GM18951 (cell line): ENCODE results near the gene AEN.

Source experiments
- POLR2A ChIP-seq: IDR thresholded peaks from 4 replicates; pipeline ENCODE4 v1.6.1; 2011; ENCODE audit warnings: mild to moderate bottlenecking; ENCODE audit not compliant: insufficient read length, insufficient read depth; ENCODE audit errors: extremely low read depth
- in situ Hi-C: fragments of 300-500 bp; cut with MboI; formaldehyde crosslinking; loops from one replicate; pipeline ENCODE4 v1.12.0; 2022; ENCODE audit warnings: low sequenced_read_pairs, mixed read lengths, inconsistent platforms; ENCODE audit not compliant: unreplicated experiment

AEN gene, protein sequence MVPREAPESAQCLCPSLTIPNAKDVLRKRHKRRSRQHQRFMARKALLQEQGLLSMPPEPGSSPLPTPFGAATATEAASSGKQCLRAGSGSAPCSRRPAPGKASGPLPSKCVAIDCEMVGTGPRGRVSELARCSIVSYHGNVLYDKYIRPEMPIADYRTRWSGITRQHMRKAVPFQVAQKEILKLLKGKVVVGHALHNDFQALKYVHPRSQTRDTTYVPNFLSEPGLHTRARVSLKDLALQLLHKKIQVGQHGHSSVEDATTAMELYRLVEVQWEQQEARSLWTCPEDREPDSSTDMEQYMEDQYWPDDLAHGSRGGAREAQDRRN

DNA sequence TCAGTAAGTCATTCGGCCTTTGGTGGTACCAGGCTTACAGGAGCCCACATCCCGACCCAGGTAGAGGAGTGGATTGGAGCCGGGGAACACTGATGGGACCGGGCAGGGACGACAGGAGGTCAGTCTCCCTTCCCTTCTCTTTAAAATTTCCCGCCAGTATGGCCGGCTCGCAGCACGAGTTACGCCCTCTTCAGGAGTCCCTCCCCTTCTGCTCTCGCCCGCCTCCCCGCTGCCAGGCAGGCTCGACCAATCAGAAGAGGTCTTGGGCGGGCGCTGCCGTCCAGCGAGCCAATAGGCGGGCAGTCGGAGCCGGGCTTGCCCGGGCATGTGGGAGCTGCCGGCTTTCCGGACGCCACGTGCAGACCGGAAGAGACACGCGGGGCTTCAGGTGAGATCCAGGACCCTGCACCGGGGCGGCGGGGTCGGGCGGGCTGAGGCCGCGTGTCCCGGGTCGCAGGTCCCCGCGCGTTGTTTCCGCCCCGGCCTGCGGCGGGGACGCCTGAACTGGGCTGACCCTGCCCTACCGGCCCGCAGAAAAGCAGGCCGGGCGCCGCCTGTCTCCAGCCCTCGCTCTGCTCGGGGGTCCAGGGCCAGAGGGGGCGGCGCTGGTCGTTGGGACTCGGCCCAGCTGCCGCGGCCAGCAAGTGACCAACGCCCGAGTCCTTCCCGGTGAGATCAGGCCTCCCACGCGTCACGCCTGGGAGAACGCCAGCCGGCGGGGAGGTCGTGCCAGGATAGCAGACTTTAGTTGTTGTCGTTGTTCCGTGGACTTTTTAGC is at the start of gene AEN:
AEN (plus strand) TSS at position 346 of the 778 bp plus-strand sequence. CDS start 4,870 bp downstream, outside the sequence.
- in situ Hi-C loops: no loop called here
- peak; percentile 83 for TF ChIP-seq POLR2A

GRCh38 chr15:88571852-88572259 is 49.3 kb upstream of the AEN start:
- in situ Hi-C loops: no loop called here

GRCh38 chr15:88574077-88574476 is 47.1 kb upstream of the AEN start:
- in situ Hi-C loops: no loop called here
- TF ChIP-seq POLR2A: no peak

More at GRCh38 chr15:88571852-88572259, 49.3 kb upstream of the AEN start:
- no peak for TF ChIP-seq POLR2A

DNA sequence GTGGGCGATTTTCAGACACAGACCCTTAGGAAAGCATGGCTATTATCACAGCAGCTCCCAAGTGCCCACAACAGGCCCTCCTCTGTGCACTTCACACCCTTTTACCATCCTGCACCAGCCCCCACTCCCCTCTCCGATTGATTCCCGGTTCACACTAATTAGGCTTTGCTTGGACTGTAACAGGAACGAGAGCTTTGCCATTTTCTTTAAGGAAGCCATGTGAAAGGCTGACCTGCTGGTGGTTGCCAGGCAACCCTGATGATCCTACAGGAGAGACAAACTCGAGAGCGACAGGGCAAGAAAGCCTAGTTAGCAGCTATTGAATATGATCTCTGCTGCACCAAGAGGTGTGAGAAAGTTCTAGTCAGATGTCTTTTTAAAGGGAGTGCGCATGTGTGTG is 46.5 kb upstream of the AEN start:
- in situ Hi-C loops: no loop called here
- no peak for TF ChIP-seq POLR2A

DNA sequence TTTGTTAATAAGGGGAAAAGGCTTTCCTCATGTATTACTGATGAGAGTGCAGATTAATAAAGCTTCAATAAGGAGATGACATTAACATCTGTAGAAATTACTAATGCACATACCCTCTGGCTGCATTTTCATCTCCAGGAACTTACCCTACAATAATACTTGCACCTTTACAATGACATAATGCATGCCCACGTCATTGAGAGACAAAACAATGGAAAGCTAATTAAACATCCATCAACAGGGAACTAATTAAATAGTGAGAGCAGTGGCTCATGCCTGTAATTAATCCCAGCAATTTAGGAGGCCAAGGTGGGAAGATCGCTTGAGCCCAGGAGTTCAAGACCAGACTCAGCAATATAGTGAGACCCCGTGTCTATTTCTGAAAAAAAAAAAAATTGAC is 41.8 kb upstream of the AEN start:
- in situ Hi-C loops: no loop called here
- TF ChIP-seq POLR2A: no peak

GRCh38 chr15:88580532-88580931 is 40.6 kb upstream of the AEN start:
- no peak for TF ChIP-seq POLR2A
- in situ Hi-C loops: no loop called here

GRCh38 chr15:88586401-88587162 is 34.6 kb upstream of the AEN start:
- no peak for TF ChIP-seq POLR2A
- in situ Hi-C loops: no loop called here

GRCh38 chr15:88590759-88591158 is 30.4 kb upstream of the AEN start:
- in situ Hi-C loops: no loop called here
- no peak for TF ChIP-seq POLR2A

GRCh38 chr15:88591384-88591783 is 29.8 kb upstream of the AEN start:
- TF ChIP-seq POLR2A: no peak
- in situ Hi-C loops: no loop called here

GRCh38 chr15:88603885-88604284 is 17.3 kb upstream of the AEN start:
- TF ChIP-seq POLR2A: no peak
- in situ Hi-C loops: no loop called here

- TF ChIP-seq POLR2A: no peak
- in situ Hi-C loops: no loop called here
Observed at GRCh38 chr15:88604381-88605188, 16.6 kb upstream of the AEN start.

- in situ Hi-C loops: no loop called here
- no peak for TF ChIP-seq POLR2A
Observed at GRCh38 chr15:88605189-88606069, 15.7 kb upstream of the AEN start.
